GM19240 (cell line): Measurements from ENCODE around the gene ZFYVE21.

ENCODE experiments used
- DNase-seq: peaks from one replicate; pipeline ENCODE4 v3.0.0; 2011; ENCODE audit warnings: low spot score; ENCODE audit not compliant: insufficient read length

ZFYVE21 gene

DNA sequence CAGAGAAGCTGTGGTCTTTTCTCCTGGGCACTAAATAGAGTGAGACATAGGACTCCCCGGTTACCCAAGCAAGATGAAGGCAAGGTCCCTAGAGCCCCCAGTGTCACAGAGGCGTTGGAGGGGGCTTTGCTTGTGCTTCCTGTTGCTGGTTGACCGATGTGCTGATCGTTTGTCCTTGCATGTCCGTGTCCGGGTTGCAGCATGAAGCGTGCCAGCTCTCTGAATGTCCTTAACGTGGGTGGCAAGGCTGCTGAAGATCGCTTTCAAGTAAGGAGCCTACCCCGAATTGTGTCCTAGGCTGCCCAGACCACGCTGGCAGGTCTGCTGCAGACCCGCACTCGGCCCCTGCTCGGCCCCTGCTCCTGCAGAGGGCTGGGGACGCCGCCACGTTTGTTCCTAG lies 23.5 kb upstream of the ZFYVE21 start:
- no peak for DNase-seq

DNA sequence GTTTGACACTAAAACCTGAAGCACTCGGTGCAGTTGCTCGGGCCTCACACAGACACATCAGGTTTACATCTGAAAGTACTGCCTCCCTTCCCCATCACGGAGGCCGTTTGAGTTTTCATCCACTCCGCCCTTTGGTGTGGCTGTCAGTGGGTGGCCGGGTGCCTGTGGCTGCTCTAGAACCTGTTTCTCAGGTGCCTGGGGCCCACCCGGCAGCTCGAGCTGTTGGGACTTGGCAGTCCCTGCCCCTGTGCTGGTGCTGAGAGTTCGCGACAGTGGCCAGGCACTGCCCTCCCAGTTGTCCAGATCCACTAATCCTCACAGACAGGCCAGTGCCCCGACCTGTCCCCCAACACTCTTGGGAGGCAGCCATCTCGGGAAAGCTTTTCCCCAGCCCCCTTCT lies 22.7 kb upstream of the ZFYVE21 start:
- no peak for DNase-seq

DNA sequence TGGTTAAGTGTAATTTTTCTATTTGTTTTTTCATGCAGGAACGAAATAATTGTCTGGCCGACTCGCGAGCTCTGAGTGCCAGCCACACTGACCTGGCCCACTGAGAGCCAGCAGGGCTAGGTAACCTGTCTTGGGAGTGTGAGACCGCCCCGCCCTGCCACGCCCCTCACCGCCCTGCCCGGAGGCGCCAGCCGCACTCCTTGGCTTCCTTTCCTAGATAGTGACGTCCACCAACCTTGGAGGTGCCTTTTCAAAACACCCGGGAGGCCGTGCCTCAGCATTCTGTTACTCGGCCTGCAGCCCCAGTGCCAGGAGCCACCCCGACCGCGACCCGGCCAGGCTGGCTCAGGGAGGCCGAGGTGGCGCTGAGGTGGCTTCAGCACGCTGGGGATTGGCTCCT lies 22.1 kb upstream of the ZFYVE21 start:
- DNase-seq: no peak

DNA sequence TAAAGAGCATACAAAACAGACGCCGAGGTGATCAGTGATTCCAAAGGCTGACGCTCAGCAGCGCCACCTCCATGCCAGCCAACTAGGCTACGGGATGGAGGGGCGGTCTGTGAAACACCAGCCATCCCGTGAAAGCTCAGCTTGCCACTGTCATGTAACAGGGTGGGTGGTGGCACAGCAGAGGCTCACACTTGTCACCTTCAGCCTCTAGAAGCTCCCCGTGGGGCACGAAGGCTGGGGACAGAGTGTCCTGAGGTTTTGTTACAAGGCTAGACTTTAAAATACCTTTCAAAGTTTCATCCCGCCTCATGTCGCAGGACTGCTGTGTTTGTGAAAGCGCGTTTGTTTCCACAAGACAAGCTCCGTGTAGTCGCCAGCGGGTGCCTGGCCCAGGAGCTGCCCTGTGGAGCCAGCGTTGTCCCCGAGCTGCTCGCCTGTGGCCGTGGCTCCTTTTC lies 21.0 kb upstream of the ZFYVE21 start:
- DNase-seq: no peak

DNA sequence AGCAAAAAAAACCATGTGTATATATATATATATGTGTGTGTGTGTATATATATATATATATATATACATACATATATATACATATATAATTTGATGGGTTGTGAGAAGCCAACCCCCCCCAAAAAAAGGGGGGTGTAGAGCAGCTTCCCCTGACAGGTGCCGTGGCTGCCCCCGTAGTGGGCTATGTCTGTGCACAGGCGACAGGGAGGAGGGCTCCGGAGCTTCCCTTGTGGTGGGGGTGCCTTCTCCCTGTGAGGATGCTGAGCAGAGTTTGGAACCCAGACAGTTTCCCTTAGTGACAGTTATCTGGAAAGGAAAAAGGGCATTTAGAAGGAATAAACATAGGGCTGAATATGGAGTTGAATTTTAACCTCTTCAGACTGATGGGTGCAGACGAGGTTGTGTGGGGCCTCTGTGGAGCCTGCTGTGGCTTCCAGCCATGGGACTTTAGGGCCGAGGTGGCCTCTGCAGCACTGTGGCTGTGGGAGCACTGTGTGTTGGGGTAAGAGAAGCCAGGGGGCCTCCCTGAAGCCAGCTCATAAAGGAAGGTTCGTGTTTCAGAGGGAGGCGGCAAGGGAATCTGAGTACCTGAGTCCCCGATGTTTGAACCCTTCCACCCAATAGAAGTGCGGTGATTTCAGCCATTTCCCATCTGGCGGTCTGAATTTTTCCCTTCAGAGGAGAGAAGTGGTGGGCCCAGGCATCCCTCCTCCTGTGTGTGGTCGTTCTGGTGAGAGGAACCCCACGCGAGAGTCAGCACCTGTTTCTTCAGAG lies 20.1 kb upstream of the ZFYVE21 start:
- DNase-seq: no peak

DNA sequence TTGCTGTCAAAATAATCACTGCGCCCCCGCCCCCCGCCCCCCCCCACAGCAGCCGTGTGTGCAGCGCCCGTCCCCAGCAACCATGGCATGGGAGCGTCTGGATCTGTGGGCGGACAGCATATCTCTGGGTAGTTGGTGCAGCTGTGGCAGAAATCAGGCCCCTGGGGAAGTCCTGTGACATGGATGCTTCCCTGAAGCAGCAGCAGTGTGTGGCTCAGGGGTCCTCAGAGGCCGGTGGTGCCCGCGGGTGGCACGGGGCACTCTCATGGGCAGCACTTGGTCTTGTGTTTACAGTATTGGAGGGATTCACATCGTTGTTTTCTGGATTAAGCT lies 19.6 kb upstream of the ZFYVE21 start:
- DNase-seq: no peak

DNA sequence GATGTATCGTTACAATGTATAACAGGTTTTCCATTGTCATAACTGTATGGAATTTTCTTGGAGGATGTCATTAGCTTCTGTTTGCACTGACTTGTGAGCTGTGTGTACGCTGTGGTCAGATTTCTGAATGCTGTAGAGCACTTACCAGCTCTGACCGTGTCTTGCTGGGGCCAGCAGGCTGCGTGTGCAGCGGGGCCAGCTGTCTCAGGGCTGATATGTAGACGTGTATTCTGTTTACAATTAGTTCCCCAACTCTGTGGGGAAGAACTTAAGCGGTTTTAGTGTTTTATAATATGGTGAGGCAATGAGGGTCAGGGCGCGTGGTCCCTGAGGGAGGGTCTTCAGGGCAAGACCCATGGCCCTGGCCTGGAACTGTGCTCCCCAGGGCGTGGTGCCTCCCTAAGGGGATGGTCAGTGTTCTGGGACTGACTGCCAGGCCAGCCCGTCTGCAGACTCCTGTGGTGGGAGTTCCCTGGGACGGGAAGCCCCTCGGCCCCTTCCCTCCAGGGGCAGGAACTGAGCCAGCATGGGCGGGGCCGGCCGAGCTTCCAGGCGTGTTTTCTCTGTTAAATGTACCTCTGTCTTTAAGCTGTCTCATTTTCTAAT lies 19.0 kb upstream of the ZFYVE21 start:
- DNase-seq: no peak

DNA sequence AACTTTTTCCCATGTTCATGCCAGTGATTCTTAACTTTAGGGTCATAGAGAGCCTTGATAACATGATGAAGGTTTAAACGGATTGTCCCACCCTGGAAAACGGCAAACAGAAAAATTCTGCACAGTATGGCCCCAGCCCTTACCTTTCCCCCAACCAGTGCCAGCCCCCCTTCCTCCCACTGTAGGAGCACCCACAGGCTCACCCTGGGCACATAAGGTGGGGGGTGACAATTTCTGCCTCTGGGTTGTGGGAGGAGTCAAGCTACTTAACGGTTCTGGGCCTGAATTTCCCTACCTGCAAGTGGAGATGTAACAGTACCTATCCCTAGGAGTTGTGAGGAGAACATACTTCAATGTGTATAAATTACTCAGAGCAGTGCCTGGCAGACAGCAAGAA lies 18.4 kb upstream of the ZFYVE21 start:
- no peak for DNase-seq

DNA sequence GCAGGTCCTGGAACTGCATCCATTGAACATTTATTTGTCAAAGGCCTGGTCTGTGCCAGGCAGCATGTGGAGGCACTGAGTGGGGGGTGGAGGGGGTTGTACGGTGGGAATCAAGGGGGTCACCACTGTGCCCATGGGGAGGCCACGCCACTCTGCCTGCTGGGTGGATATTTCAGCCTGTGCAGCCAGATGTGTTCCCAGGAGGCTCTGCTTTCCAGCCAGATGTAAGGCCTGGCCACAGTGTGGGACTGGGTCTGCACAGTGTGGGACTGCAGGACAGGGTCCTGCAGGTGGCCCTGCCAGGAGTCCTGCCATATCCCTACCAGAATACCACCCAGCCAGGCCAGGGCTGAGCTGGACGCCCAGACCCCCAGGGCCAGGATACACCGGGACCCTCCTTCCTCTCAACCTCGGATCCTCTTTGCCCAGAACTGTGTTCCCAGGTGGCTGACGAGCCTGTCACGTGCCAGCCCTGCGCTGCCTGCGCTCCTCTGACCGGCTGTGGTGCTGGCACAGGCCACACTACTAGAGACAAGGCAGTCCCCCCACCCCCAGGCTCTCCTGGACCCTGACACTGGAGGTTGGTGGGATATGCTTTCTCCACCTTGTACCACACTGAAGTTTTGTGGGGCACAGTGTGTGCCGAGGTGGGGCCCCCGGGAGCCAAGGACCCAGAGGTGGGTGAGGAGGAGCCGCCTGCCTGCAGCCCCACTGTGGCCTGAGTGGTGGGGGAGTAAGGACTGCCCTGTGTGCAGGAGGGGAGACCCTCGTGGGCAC lies 17.8 kb upstream of the ZFYVE21 start:
- no peak for DNase-seq

DNA sequence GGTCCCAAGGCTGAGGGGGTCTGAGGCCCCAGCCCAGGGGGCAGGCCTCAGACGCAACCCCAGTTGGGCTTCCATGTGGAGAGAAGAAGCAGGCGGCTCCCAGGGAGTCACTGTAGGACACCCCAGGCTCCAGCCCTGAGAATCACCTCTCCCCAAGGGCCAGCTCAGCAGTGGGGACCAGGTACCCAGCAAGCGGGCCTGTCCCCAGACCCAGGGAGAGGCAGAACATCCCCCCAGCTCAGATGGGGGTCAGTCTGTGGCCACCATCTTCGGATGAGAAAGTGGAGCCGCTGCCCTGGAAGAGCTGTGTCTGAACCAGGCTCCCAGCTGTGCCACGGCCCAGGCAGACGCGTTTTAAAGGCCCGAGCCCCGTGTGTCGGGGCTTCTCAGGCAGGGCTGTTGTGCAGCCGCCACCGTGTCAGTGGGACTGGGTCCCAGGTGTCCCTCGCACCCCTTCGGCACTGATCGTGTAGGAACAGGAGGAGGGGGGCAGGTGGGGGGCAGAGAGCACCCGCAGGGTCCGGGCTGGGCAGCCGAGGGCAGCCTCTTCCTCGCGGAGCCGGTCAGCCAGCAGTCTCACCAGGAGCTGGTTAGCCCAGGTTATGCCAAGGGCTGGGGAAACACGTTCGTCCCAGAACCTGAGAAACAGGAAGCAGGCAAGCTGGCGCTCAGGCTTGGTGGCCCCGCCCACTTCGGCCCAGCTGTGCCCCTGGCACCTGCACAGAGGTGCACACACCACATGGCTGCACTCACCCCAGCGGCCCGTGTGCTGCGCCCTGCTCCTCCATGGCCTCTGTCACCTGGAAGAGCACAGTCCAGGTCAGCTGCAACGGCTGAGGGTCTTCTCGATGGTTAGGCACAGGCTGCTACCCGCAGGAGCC lies 17.0 kb upstream of the ZFYVE21 start:
- DNase-seq: no peak

DNA sequence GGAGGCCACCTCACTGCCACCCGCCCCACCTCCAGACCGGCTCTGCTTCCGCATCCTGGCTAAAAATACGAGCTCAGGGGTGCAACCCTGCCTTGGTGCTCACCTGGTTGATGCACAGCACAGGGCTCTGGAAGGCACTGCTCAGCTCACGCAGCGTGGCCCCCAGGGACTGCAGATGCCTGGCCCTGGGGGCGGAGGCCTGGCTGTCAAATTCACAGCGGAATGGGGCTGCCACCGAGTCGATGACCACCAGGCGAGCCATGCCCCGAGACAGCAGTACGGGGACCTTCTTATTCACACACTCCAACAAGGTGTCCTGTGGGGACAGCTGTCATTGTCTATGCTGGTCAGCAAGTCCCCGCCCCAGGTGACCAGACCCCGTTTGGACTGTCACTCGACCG lies 16.3 kb upstream of the ZFYVE21 start:
- no peak for DNase-seq

DNA sequence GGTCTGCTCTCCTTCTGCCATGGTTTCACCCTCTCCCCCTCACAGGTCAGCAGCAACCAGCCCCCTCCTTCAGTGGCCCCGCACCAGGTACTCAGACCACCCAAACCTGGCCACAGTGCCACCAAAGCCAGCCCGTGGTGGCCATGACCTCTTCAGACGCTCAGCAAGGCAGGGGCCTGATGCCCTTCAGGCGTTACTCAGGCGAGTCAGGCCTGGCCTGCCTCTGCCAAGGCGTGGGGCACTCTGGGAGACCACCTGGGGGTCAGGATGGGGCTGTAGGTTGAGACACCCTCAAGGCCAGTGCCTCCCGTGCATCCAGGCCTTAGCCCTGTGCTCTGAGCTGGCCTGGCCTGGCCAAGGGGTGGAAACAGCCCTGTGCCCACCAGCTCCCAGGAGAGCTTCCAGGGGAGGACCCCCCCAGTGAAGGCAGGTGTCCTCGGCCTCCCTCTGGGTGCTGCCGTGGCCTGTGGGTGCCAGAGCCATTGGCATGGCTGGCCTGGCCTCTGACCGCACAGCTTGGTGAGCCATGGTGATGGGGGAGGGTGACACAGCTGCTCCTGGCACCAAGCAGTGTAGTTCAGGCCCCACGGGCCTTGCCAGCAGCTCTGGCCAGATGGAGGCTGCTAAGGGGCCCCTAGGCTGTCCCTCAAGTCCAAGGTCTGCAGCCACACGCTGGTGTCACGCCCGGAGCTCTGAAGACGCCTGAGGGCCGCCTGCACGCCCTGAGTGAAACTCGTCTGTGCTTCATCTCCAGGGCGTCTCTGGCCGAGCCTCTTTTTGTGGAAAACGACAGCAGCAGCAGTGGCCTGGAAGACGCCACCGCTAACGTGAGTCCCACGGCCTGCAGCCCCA lies 15.5 kb upstream of the ZFYVE21 start:
- DNase-seq: no peak

DNA sequence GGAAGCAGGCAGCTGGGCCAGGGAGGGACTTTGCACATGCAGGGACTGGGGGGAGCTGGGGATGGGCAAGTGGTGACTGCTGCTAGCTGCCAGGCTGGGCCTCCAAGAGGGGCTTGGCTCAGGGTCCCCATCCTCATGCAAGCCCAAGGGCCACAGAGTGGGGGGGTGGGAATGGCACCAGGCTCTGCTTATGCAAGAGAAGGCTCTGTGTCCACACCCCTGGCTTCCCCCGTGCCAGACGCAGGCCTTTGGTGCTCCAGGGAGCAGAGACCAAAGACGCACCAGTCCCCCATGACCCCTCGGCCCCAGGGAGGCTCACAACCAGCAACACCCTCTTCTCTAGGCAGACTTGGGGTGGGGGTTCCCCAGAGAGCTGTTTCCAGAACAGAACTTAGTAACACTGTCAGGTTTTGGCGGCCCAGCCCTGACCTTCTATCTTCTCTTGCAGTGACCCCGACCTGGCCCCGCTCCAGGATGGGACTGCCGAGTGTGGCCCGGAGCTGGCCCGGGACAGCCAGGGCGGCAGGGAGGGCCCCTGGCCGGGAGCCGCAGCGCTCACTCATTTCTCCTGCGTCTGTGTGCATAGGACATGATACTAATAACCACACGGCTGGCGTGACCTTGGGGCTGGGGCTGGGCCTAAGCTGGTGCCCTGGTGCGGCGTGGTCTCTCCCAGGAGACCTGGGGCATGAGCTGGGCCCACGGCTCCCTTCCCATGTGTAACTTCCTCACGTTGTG lies 14.7 kb upstream of the ZFYVE21 start:
- no peak for DNase-seq

DNA sequence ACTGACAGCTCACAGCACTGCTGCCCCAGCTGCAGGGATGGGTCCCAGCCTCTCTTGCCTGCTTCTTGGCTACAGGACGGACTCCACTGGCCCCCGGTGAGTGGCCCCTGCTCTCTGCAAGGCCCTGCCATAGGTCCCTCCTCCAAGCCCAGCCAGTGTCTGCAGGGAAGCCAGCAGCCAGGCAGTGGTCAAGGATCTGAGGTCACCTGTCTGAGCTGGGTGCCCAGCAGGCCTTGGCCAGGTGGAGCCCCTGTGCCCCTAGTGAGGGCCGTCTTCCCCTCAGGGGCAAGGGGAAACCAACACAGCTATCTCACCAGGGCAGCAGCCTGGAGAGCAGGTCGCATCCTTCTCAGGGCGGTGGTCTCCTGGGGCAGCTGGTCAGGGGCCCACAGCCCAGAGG lies 13.5 kb upstream of the ZFYVE21 start:
- DNase-seq: no peak

DNA sequence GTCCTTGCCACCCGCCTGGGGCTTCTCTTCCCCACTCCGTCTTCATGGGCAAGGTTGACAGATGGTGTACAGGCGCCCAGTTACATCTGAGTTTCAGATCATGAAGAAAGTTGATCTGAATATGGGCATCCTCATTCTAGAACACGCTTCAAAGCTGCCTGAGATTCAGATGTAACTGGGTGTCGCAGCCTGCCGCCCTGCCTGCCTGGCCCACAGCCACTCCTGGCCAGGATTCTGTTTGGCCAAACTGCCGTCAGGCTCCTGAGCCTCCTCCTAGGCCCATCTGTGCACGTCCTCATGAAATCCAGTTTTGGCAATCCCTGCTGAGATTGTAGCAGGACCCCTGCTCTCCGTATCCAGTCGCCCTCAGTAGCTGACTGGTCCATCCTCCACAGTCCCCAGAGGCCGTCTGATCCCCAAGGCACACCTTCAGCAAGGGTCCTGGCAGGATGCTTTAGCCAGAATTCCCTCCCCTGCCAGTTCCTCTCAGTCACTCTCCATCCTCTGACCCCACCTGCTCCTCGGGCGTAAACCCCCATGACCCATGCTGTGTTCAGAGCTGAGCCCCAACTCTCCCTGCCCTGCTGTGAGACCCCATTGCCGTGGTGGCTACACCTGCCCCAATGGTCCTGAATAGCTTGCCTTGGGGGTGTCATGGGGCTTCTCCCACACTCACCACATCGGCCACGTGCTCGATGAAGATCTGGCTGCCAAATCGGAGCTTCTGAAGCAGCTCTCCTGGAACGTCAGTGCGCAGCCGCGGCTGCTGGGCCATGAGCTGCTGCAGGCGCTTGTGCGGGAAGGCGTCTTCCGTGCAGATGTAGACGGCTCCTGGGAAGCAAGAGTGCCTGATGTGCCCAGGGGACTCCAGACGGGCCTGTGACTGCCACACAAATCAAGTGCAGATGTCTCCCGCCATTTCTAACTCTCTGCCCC lies 12.8 kb upstream of the ZFYVE21 start:
- no peak for DNase-seq

DNA sequence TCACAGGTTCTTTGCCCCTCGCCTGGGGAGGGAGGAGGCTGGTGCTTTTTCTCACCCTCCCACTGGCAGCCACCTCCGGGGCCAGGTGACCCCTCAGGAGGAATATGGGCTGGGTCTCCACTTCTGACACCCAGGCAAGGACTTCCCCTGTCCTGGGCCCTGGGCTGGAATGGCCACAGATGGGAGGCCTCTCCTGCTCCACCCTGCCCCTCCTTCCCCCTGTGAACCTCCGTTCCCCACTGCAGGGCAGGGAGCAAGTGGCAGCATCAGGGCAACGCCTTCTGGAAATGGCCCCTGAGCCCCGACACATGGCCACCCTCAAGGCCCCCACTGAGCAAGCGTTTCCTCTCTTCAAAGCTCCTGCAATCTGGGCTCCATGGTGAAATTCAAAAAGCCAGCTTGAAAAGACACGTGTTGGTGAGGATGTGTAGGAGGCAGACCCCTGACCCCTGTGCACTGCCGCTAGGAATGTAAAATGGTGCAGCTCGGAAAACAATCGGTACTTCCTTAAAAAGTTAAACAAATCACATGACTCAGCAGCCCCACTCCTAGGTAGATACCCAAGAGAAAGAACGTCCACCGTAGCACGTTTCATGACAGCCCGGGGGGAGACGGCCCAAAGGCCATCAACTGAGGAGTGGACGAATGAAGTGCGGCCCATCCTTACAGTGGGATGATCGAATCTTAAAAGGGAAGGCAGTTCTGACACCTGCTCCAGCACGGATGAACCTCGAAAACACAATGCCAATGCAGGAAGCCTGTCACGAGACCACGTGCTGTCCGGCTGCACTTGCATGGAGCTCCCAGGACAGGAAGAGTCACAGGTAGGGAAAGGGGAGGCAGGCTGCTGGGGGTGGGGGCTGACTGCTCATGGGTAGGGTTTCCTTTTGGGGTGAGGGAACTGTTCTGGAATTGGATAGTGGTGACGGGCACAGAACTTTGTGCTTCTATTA lies 11.9 kb upstream of the ZFYVE21 start:
- no peak for DNase-seq

DNA sequence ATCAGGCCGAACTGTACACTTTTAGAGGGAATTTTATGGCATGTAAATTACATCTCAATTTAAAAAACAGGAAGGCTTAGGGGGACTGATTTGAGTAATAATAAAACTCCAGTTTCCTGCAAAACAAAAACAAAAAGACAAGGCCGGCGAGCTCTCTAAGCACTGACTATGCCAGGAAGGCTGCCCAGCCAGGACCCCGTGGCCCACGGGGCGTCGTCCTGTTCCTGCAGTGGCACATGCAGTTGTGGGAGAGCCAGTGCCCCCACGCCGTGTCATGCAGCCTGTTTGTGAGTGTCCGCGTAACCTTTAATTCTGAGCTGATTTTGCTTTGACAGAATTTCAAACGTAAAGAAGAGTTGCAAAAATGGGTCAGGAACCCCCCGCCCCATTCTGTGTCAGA lies 10.9 kb upstream of the ZFYVE21 start:
- no peak for DNase-seq

DNA sequence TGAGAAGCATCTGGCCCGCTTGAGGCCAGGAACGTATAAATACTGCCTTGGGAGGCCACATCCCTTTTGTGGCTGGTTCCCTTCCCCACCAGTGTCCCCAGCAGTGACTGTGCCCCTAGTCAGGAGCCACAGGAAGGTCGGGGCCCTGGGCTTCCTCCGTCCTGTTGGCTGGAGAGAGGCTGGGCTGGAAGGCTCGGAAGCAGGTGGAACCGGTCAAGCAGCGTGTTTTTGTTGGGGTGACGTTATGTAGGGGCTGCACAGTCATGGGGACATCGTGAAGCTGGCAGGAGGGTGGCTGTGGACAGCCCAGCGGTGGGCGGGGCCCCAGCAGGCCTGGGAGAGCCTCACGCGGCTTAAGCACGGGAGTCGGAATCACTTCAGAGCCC lies 10.5 kb upstream of the ZFYVE21 start:
- no peak for DNase-seq
